GM12875 (cell line): ENCODE data around the gene GORASP1.

ENCODE experiments used
- H3K4me3 ChIP-seq: one replicate; pipeline ENCODE4 v1.5.1; 2011; ENCODE audit warnings: low read depth, low read length, control low read depth
- TF ChIP-seq, protein P1 (sequence below): IDR thresholded peaks from 2 replicates; pipeline ENCODE4 v1.5.1; 2011; ENCODE audit warnings: low read depth, mild to moderate bottlenecking, control low read depth, inconsistent platforms, low read length, moderate library complexity, borderline replicate concordance; ENCODE audit not compliant: insufficient read depth

The GORASP1 gene

GRCh38 chr3:39105687-39106063, 1.8 kb downstream of the GORASP1 start:
- no peak overlapping the region for H3K4me3 ChIP-seq

DNA sequence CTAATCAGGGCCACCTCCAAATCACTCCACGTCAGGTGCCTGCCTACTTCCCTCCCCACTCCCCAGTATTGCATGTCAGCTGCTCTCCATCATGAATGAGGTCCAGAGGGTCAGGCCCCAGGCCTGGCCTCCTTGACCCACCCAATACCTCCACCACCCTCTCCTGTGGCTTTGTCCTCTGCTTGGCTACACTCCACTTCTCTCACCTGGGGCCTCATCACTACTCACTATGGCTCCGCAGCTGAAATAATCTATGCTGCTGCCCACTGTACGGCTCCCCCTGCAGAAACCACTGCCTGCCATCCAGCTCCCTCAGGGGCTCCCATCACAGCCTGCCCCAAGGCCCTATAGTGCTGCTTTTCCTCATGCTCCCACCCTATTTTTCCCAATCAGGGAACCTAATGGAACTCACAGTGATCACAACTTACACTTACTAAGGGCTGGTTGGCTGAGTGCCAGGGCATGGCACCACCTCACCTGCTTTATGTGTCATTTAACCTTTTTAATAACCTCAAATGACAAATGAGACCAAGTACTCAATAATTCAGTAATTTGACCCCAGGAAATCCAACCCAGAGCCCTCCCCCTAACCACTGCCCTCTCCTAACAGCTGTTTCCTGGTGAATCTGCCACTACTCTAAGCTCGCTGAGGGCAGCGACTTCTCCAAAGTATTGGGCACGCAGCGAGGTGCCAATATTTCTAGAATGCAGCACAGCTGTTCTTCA, 2.3 kb downstream of the GORASP1 start:
- H3K4me3 ChIP-seq, result no peak overlapping the region
- TF ChIP-seq, protein P1, sequence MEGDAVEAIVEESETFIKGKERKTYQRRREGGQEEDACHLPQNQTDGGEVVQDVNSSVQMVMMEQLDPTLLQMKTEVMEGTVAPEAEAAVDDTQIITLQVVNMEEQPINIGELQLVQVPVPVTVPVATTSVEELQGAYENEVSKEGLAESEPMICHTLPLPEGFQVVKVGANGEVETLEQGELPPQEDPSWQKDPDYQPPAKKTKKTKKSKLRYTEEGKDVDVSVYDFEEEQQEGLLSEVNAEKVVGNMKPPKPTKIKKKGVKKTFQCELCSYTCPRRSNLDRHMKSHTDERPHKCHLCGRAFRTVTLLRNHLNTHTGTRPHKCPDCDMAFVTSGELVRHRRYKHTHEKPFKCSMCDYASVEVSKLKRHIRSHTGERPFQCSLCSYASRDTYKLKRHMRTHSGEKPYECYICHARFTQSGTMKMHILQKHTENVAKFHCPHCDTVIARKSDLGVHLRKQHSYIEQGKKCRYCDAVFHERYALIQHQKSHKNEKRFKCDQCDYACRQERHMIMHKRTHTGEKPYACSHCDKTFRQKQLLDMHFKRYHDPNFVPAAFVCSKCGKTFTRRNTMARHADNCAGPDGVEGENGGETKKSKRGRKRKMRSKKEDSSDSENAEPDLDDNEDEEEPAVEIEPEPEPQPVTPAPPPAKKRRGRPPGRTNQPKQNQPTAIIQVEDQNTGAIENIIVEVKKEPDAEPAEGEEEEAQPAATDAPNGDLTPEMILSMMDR, result no peak

More at GRCh38 chr3:39105687-39106063, 1.8 kb downstream of the GORASP1 start:
- TF ChIP-seq, protein P1, result no peak

GRCh38 chr3:39103791-39104552, 3.5 kb downstream of the GORASP1 start:
- TF ChIP-seq, protein P1, result no peak
- no peak overlapping the region for H3K4me3 ChIP-seq

DNA sequence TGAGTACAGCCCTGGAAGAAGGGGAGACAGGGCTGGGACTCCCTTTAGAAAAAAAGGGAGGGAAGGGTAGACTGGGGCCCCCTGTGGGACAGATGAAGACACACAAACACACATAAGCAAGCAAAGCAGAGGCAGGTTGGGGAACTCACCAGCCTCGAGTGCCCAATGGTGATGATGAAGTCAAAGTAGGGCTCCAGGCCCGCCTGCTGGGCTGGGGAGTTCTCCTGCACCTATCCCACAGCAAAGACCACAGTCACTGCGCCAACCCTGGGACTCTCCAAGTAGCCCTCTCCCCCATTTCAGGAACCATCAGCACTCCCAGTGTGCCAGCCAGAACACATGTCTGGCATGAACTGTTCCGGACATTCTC, 4.1 kb downstream of the GORASP1 start:
- no peak overlapping the region for H3K4me3 ChIP-seq

GRCh38 chr3:39102504-39103323, 4.7 kb downstream of the GORASP1 start:
- TF ChIP-seq, protein P1, result no peak
- H3K4me3 ChIP-seq, result no peak overlapping the region

More for the DNA sequence above, 4.1 kb downstream of the GORASP1 start:
- TF ChIP-seq, protein P1, result peak; percentile 43

DNA sequence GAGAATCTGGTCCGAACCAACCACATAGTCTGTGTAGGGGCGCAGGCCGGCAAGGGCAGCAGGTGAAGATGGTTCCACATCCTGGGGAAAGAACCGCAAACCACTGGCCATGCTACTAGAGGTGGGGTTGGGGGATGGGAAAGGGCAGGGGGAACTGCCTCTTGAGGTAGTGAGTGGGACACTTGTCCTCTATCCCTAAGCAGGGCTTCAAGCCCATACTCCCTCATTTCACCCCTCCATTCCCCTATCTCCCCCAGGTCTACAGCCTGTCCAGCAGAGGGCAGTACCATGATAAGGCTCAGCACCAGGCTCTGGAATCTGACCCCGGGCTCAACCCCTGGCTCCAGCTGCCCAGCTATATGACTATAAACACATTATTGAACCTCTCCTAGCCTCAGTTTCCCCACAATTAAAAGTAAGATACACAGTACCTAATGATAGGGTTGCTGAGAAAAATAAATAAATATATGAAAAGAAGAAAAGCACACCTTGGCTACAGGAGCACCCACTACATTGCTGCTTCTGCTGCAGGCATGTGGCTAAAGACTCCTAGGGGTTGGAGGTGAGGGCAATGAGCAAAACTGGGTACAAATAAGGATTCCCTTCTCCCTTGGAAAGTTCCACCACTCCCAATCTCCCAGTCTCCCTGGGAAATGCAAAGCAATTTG, 6.3 kb downstream of the GORASP1 start:
- H3K4me3 ChIP-seq, result no peak overlapping the region
- TF ChIP-seq, protein P1, result peak; percentile 78
